Caco-2 (cell line): ENCODE results near the gene ATP2C1. TPM values are rescaled to one million over a fixed set of nuclear protein-coding genes. Genes with fewer than 3 reads are reported as not detected.

Source experiments
- BruUV-seq: library from RNA; stranded (reverse); fragments of 400-500 nt; replicated peaks from 2 replicates; lab custom pipeline; 2021; lab: Mats Ljungman, UMichigan
- CTCF ChIA-PET: fragments of 300-600 bp; sonication (Branson Sonifier 250); formaldehyde crosslinking; loops from one replicate; lab custom pipeline; 2022; ENCODE audit warnings: antibody characterized with exemption; lab: Charles Lee
- POLR2A ChIA-PET: fragments of 300-600 bp; sonication (Branson Sonifier 250); formaldehyde crosslinking; loops from one replicate; lab custom pipeline; 2022; ENCODE audit warnings: antibody characterized with exemption; lab: Charles Lee
- DNase-seq, 2 experiments: peaks; one replicate each; pipeline versions ENCODE4 v3.0.0 to v3.0.0-alpha.2; 2020 to 2022
- H3K27me3 ChIP-seq: replicated peaks from 2 replicates; pipeline ENCODE4 v1.6.0; 2011; ENCODE audit warnings: low read length; ENCODE audit not compliant: control insufficient read depth, insufficient read depth
- H3K36me3 ChIP-seq: 2 replicates; pipeline ENCODE4 v1.5.1; 2011; ENCODE audit warnings: low read length; ENCODE audit not compliant: control insufficient read depth, insufficient read depth
- H3K4me1 ChIP-seq: fragments of 250-450 bp; sonication (Bioruptor Pico); 2 replicates; pipeline ENCODE4 v1.5.1; 2020; ENCODE audit warnings: mild to moderate bottlenecking
- H3K4me3 ChIP-seq: 2 replicates; pipeline ENCODE4 v1.5.1; 2011; ENCODE audit warnings: low read depth, mild to moderate bottlenecking, control low read depth, low read length
- H3K9me3 ChIP-seq: fragments of 250-450 bp; sonication (Bioruptor Pico); 2 replicates; pipeline ENCODE4 v1.5.1; 2020; ENCODE audit warnings: mild to moderate bottlenecking, moderate library complexity
- H3K27ac Mint-ChIP-seq: one replicate; pipeline ENCODE4 v1.8.0; 2022; ENCODE audit warnings: mixed read lengths; ENCODE audit not compliant: unreplicated experiment
- H3K27me3 Mint-ChIP-seq: one replicate; pipeline ENCODE4 v1.8.0; 2022; ENCODE audit warnings: mixed read lengths; ENCODE audit not compliant: insufficient read depth, unreplicated experiment
- H3K36me3 Mint-ChIP-seq: one replicate; pipeline ENCODE4 v1.8.0; 2022; ENCODE audit warnings: mild to moderate bottlenecking, mixed read lengths; ENCODE audit not compliant: insufficient read depth, unreplicated experiment
- H3K4me1 Mint-ChIP-seq: one replicate; pipeline ENCODE4 v1.8.0; 2022; ENCODE audit warnings: low read depth, mixed read lengths; ENCODE audit not compliant: unreplicated experiment
- H3K4me3 Mint-ChIP-seq: one replicate; pipeline ENCODE4 v1.8.0; 2022; ENCODE audit warnings: mild to moderate bottlenecking, moderate library complexity, mixed read lengths; ENCODE audit not compliant: unreplicated experiment
- H3K9me3 Mint-ChIP-seq: one replicate; pipeline ENCODE4 v1.8.0; 2022; ENCODE audit warnings: mixed read lengths; ENCODE audit not compliant: unreplicated experiment
- intact Hi-C: fragments of 100-400 bp; cut with micrococcal nuclease; formaldehyde crosslinking; loops from one replicate; pipeline ENCODE4 v1.10.0; 2022; ENCODE audit not compliant: unreplicated experiment
- total RNA-seq: library from RNA; stranded (reverse); gene quantifications from 2 replicates; pipeline ENCODE4 v1.2.3, GENCODE V29; 2022
- TF ChIP-seq, protein P1 (sequence below), 2 experiments: fragments of 200-600 bp in 1 of 2; IDR thresholded peaks; 1 replicate in 1 of 2; 2 replicates in 1 of 2; pipeline versions ENCODE4 v1.5.1 to v1.8.0; 2011 to 2022; ENCODE audit warnings: antibody characterized with exemption in 1 of 2, control low read depth in 1 of 2, inconsistent platforms in 1 of 2, low read depth in 1 of 2, low read length in 1 of 2, mild to moderate bottlenecking in 1 of 2, moderate library complexity in 1 of 2; ENCODE audit not compliant: insufficient read depth in 1 of 2, severe bottlenecking in 1 of 2, unreplicated experiment in 1 of 2

Gene ATP2C1
- total RNA-seq, 1 experiment from 2014 or later: 64.9 TPM

- H3K4me3 Mint-ChIP-seq: no peak overlapping the region
- H3K27me3 Mint-ChIP-seq: no peaks in the 10 kb centered on the region
- H3K4me1 Mint-ChIP-seq: peaks cover 15% of the 10 kb centered on the region
- intact Hi-C loops: no loop called here
- no peaks in the 10 kb centered on the region for H3K4me1 ChIP-seq
- H3K36me3 Mint-ChIP-seq: no peaks in the 10 kb centered on the region
- TF ChIP-seq, protein P1, sequence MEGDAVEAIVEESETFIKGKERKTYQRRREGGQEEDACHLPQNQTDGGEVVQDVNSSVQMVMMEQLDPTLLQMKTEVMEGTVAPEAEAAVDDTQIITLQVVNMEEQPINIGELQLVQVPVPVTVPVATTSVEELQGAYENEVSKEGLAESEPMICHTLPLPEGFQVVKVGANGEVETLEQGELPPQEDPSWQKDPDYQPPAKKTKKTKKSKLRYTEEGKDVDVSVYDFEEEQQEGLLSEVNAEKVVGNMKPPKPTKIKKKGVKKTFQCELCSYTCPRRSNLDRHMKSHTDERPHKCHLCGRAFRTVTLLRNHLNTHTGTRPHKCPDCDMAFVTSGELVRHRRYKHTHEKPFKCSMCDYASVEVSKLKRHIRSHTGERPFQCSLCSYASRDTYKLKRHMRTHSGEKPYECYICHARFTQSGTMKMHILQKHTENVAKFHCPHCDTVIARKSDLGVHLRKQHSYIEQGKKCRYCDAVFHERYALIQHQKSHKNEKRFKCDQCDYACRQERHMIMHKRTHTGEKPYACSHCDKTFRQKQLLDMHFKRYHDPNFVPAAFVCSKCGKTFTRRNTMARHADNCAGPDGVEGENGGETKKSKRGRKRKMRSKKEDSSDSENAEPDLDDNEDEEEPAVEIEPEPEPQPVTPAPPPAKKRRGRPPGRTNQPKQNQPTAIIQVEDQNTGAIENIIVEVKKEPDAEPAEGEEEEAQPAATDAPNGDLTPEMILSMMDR (IDR thresholded peaks at IDR 0.05; ENCODE audit: insufficient read depth in 1 of 2, low read depth in 1 of 2, low read length in 1 of 2, severe bottlenecking in 1 of 2, unreplicated experiment in 1 of 2): no peak
- H3K9me3 Mint-ChIP-seq: no peaks in the 10 kb centered on the region
- POLR2A ChIA-PET: no interaction called here
- no peaks in the 10 kb centered on the region for H3K27me3 ChIP-seq
- H3K4me3 ChIP-seq: no peak overlapping the region
- DNase-seq: no peak
- H3K36me3 ChIP-seq: no peaks in the 10 kb centered on the region
- H3K27ac Mint-ChIP-seq: no peak overlapping the region
- CTCF ChIA-PET: no interaction called here
- BruUV-seq: no TSS peak
- H3K9me3 ChIP-seq: no peaks in the 10 kb centered on the region
Observed at GRCh38 chr3:130906374-130906995, 12.6 kb downstream of the ATP2C1 start.

DNA sequence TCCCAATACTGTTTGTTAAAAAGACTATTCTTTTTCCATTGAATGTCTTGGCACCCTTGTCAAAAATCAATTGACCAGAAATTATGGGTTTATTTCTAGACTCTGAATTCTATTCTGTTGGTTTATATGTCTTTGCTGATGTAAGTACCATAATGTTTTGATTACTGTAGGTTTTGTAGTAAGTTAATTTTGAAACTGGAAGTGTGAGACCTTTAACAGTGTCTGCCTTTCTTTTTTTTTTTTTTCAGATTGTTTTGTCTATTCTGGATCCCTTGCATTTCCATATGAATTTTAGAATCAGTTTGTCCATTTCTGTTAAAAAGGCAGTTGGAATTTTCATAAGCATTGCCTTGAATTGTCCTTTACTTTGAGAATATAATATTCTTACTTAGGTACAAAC, 13.6 kb downstream of the ATP2C1 start:
- CTCF ChIA-PET: no interaction called here
- no peaks in the 10 kb centered on the region for H3K9me3 Mint-ChIP-seq

DNA sequence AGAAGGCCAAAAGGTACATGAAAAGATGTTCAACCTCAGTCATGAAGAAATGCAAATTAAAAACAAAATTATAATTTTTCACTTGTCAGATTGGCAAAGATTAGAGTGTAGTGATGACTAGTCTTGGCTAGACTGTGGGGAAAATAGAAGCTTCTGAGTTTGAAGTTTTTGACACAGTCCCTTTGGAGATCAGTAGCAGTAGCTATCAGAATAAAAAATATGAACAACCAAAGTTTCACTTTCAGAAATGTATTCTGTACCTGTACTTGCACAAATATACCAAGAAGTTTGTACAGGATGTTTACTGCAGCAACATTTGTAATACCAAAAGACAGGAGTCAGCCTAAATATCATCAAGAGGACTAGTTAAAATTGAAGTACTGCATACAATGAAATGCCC, 14.1 kb downstream of the ATP2C1 start:
- BruUV-seq: no TSS peak
- DNase-seq: no peak
- H3K27me3 Mint-ChIP-seq: no peaks in the 10 kb centered on the region
- Histone ChIP-seq H3K4me1 (no peaks in the 10 kb centered on the region), H3K9me3 (no peaks in the 10 kb centered on the region), H3K36me3 (no peaks in the 10 kb centered on the region), H3K4me3 (no peak overlapping the region), H3K27me3 (no peaks in the 10 kb centered on the region)
- no peak overlapping the region for H3K27ac Mint-ChIP-seq
- POLR2A ChIA-PET: no interaction called here
- H3K36me3 Mint-ChIP-seq: no peaks in the 10 kb centered on the region
- CTCF ChIA-PET: no interaction called here
- intact Hi-C loops: no loop called here
- H3K4me1 Mint-ChIP-seq: peaks cover 15% of the 10 kb centered on the region
- TF ChIP-seq, protein P1 (IDR thresholded peaks at IDR 0.05; ENCODE audit: insufficient read depth in 1 of 2, low read depth in 1 of 2, low read length in 1 of 2, severe bottlenecking in 1 of 2, unreplicated experiment in 1 of 2): no peak
- no peaks in the 10 kb centered on the region for H3K9me3 Mint-ChIP-seq
- H3K4me3 Mint-ChIP-seq: no peak overlapping the region

More for the DNA sequence above, 13.6 kb downstream of the ATP2C1 start:
- no peak overlapping the region for H3K4me3 Mint-ChIP-seq
- intact Hi-C loops: no loop called here
- H3K27me3 Mint-ChIP-seq: no peaks in the 10 kb centered on the region
- H3K27ac Mint-ChIP-seq: no peak overlapping the region
- H3K4me1 Mint-ChIP-seq: peaks cover 15% of the 10 kb centered on the region
- BruUV-seq: no TSS peak
- Histone ChIP-seq H3K27me3 (no peaks in the 10 kb centered on the region), H3K9me3 (no peaks in the 10 kb centered on the region), H3K4me1 (no peaks in the 10 kb centered on the region), H3K36me3 (no peaks in the 10 kb centered on the region), H3K4me3 (no peak overlapping the region)
- TF ChIP-seq, protein P1 (IDR thresholded peaks at IDR 0.05; ENCODE audit: insufficient read depth in 1 of 2, low read depth in 1 of 2, low read length in 1 of 2, severe bottlenecking in 1 of 2, unreplicated experiment in 1 of 2): no peak
- H3K36me3 Mint-ChIP-seq: no peaks in the 10 kb centered on the region
- no peak for DNase-seq
- POLR2A ChIA-PET: no interaction called here
